HFFc6 (cell line): ENCODE measurements around the gene HEPN1. TPM values are rescaled to one million over a fixed set of nuclear protein-coding genes. Genes with fewer than 3 reads are reported as not detected.

ENCODE experiments used
- DNase-seq: peaks from one replicate; pipeline ENCODE4 v3.0.0-alpha.2; 2018
- H3K27ac Mint-ChIP-seq: 2 replicates; pipeline ENCODE4 v1.8.0; 2020; ENCODE audit warnings: mild to moderate bottlenecking, mixed read lengths
- H3K27me3 Mint-ChIP-seq: 2 replicates; pipeline ENCODE4 v1.8.0; 2021; ENCODE audit warnings: mild to moderate bottlenecking, moderate library complexity, mixed read lengths; ENCODE audit not compliant: insufficient read depth
- H3K36me3 Mint-ChIP-seq: 2 replicates; pipeline ENCODE4 v1.8.0; 2021; ENCODE audit warnings: low read depth, mixed read lengths
- H3K4me1 Mint-ChIP-seq: 2 replicates; pipeline ENCODE4 v1.8.0; 2020; ENCODE audit warnings: low read depth, mixed read lengths
- H3K4me3 Mint-ChIP-seq: 2 replicates; pipeline ENCODE4 v1.8.0; 2020; ENCODE audit warnings: mild to moderate bottlenecking, moderate library complexity, mixed read lengths
- H3K9me3 Mint-ChIP-seq: 2 replicates; pipeline ENCODE4 v1.8.0; 2020; ENCODE audit warnings: mild to moderate bottlenecking, mixed read lengths
- CTCF ChIP-seq: fragments of 200-600 bp; sonication (generic); IDR thresholded peaks from 2 replicates; pipeline ENCODE4 v1.5.0; 2021; ENCODE audit warnings: antibody characterized with exemption, mild to moderate bottlenecking
- total RNA-seq, 6 experiments: library from RNA; stranded (reverse); fragmentation: NEBNext Ultra II Directional; extraction: Animal tissue kit (Norgen Biotek cat#: 25700); gene quantifications; 2 replicates in 1 of 6; 3 replicates in 5 of 6; pipeline ENCODE4 v1.2.3, GENCODE V29; 2021

The HEPN1 gene
- total RNA-seq, 6 experiments from 2014 or later: not detected

DNA sequence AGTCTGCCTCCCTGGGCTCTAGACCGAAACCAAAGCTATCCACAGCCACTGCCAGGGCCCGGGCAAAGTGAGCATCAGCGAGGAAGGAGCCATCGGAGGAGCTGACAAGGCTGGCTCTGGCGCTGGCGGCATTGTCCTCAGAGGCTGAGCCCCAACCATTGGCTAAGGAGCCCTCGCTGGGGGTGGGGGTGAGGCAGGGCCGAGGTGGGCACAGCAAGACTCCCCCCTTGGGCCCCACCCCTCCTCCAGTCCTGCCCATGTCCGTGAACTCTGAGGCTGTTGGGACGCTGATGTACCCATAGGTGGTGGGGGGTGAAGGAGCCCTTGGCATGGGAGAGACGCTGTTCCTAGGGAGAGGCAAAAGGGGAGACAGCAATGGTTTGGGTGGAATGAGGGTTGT, 32.6 kb upstream of the HEPN1 start:
- H3K4me3 Mint-ChIP-seq: no peak overlapping the region
- no peaks in the 10 kb centered on the region for H3K36me3 Mint-ChIP-seq
- H3K27me3 Mint-ChIP-seq: no peaks in the 10 kb centered on the region; the same call in 1 of the 2 replicates
- H3K4me1 Mint-ChIP-seq: peaks cover 14% of the 10 kb centered on the region
- TF ChIP-seq CTCF: no peak
- no peak overlapping the region for H3K27ac Mint-ChIP-seq
- no peaks in the 10 kb centered on the region for H3K9me3 Mint-ChIP-seq
- no peak for DNase-seq

DNA sequence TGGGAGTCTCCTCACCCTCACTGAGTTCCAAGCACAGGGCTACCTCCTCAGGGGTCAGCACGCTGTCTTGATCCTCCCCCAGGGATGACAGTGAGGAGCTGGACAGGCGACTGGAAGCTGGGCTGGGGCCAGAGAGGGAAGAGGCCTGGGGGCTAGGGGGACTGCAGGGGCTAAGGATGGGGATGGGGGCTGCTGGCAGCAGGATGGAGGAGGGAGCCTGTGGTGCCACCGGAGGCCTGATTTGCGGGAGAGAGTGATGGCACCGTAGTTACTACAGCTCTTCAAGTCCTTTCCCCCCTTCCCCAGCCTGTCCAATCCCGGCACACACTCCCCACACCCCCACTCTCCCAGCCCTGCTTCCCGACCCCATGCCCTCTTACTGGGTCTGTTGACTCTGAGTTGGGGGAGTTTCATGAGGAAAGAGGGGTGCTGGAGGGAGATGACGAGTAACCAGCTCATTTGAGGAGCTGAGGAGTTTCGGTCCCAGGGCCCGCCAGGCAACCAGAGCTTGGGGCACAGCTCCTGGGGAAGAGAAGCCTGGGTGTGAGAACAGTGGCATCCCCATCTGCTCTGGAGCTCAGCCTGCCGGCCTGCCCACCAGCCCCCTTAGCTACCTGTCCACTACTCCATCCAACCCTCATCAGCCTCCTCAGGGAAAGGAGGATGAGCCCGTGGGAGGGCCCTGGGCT, 31.9 kb upstream of the HEPN1 start:
- peaks cover 10% of the 10 kb centered on the region for H3K4me1 Mint-ChIP-seq
- H3K9me3 Mint-ChIP-seq: no peaks in the 10 kb centered on the region
- no peak for TF ChIP-seq CTCF
- no peak overlapping the region for H3K27ac Mint-ChIP-seq
- H3K36me3 Mint-ChIP-seq: no peaks in the 10 kb centered on the region
- peaks cover 2% of the 10 kb centered on the region for H3K27me3 Mint-ChIP-seq
- H3K4me3 Mint-ChIP-seq: no peak overlapping the region
- no peak for DNase-seq

- Mint-ChIP-seq H3K4me1 (peaks cover 5% of the 10 kb centered on the region), H3K36me3 (no peaks in the 10 kb centered on the region), H3K27me3 (peaks cover 2% of the 10 kb centered on the region), H3K9me3 (no peaks in the 10 kb centered on the region), H3K27ac (no peak overlapping the region), H3K4me3 (no peak overlapping the region)
- no peak for DNase-seq
- no peak for TF ChIP-seq CTCF
Observed at GRCh38 chr11:124887667-124888013, 31.4 kb upstream of the HEPN1 start.

GRCh38 chr11:124889191-124890091, 29.6 kb upstream of the HEPN1 start:
- no peaks in the 10 kb centered on the region for H3K36me3 Mint-ChIP-seq
- no peak for DNase-seq
- H3K27me3 Mint-ChIP-seq: peaks cover 2% of the 10 kb centered on the region
- TF ChIP-seq CTCF: no peak
- H3K4me3 Mint-ChIP-seq: no peak overlapping the region
- H3K4me1 Mint-ChIP-seq: peaks cover 3% of the 10 kb centered on the region
- no peak overlapping the region for H3K27ac Mint-ChIP-seq
- no peaks in the 10 kb centered on the region for H3K9me3 Mint-ChIP-seq

GRCh38 chr11:124890151-124890550, 28.9 kb upstream of the HEPN1 start:
- no peak for TF ChIP-seq CTCF

More at GRCh38 chr11:124890151-124890550, 28.9 kb upstream of the HEPN1 start:
- Mint-ChIP-seq H3K27me3 (peaks cover 2% of the 10 kb centered on the region), H3K9me3 (no peaks in the 10 kb centered on the region), H3K27ac (no peak overlapping the region), H3K4me1 (peaks cover 9% of the 10 kb centered on the region), H3K36me3 (no peaks in the 10 kb centered on the region), H3K4me3 (no peak overlapping the region)
- no peak for DNase-seq
